HepG2 (cell line): ENCODE results near the gene AP4S1. TPM values are rescaled to one million over a fixed set of nuclear protein-coding genes. Genes with fewer than 3 reads are reported as not detected.

Source experiments
- ATAC-seq: fragments of 200-7000 bp; cut with Tn5 transposase; 3 replicates; pipeline ENCODE4 v1.9.1; 2020; ENCODE audit warnings: mild to moderate bottlenecking, moderate library complexity
- BruUV-seq: library from RNA; stranded (reverse); fragments of 400-500 nt; replicated peaks from 2 replicates; lab custom pipeline; 2021; lab: Mats Ljungman, UMichigan
- CTCF ChIA-PET: fragments of 300-600 bp; formaldehyde crosslinking; extraction: SDS; loops from one replicate; lab custom pipeline; 2021; ENCODE audit warnings: low total read pairs, inconsistent platforms, low intra/inter-chr PET ratio; lab: Yijun Ruan, JAX
- POLR2A ChIA-PET: fragments of 350-600 bp; sonication (Branson Sonifier 250); formaldehyde crosslinking; loops from one replicate; lab custom pipeline; 2020; ENCODE audit warnings: antibody characterized with exemption, inconsistent platforms; lab: Yijun Ruan, JAX
- DNase-seq: peaks from one replicate; pipeline ENCODE4 v3.0.0-alpha.2; 2015; ENCODE audit warnings: low spot score
- FAIRE-seq: peaks from 3 replicates; lab custom pipeline; 2011; peaks lifted over from hg19 to GRCh38; lab: Jason Lieb, UNC
- H2AFZ ChIP-seq: one replicate; pipeline ENCODE4 v1.6.1; 2011; ENCODE audit warnings: low read length, inconsistent platforms
- H3K27ac ChIP-seq: fragments of 300-600 bp; 3 replicates; pipeline ENCODE4 v1.8.0; 2011; ENCODE audit warnings: mixed run types, mild to moderate bottlenecking, mixed read lengths, low read length, inconsistent platforms; ENCODE audit not compliant: insufficient read depth; ENCODE audit errors: extremely low read length
- H3K27me3 ChIP-seq, 2 experiments: fragments of 200-600 bp in 1 of 2; 2 replicates in 1 of 2; 3 replicates in 1 of 2; pipeline versions ENCODE4 v1.6.0 to v1.8.0; 2011; ENCODE audit warnings: low read length in 2 of 2, mild to moderate bottlenecking in 2 of 2, moderate library complexity in 2 of 2, inconsistent platforms in 1 of 2; ENCODE audit not compliant: insufficient read depth in 2 of 2, control insufficient read depth in 1 of 2
- H3K36me3 ChIP-seq, 2 experiments: fragments of 200-600 bp in 1 of 2; replicated peaks in 1 of 2; 2 replicates in 1 of 2; 3 replicates in 1 of 2; pipeline versions ENCODE4 v1.5.1 to v1.8.0; 2011; ENCODE audit warnings: low read length in 2 of 2, inconsistent platforms in 1 of 2; ENCODE audit not compliant: insufficient read depth in 2 of 2, control insufficient read depth in 1 of 2
- H3K4me1 ChIP-seq: 2 replicates; pipeline ENCODE4 v1.5.1; 2012; ENCODE audit warnings: low read length, inconsistent platforms; ENCODE audit not compliant: insufficient read depth
- H3K4me2 ChIP-seq: 2 replicates; pipeline ENCODE4 v1.6.0; 2011; ENCODE audit warnings: low read depth, low read length, inconsistent platforms
- H3K4me3 ChIP-seq, 3 experiments: fragments of 200-600 bp in 1 of 3; sonication (generic), shearing (Covaris generic) in 1 of 3; replicated peaks in 1 of 3; 2 replicates each; pipeline ENCODE4 v1.5.1; 2011 to 2016; ENCODE audit warnings: low read length in 3 of 3, inconsistent platforms in 2 of 3, low read depth in 2 of 3, mild to moderate bottlenecking in 2 of 3, control low read depth in 1 of 3, mixed read lengths in 1 of 3; ENCODE audit not compliant: insufficient read depth in 1 of 3
- H3K79me2 ChIP-seq: one replicate; pipeline ENCODE4 v1.6.1; 2011; ENCODE audit warnings: low read length, inconsistent platforms; ENCODE audit not compliant: insufficient read depth
- H3K9ac ChIP-seq: 2 replicates; pipeline ENCODE4 v1.6.0; 2011; ENCODE audit warnings: mild to moderate bottlenecking, low read depth, low read length, inconsistent platforms; ENCODE audit not compliant: insufficient read depth
- H3K9me3 ChIP-seq: 2 replicates; pipeline ENCODE4 v1.5.1; 2012; ENCODE audit warnings: mild to moderate bottlenecking, low read length
- H4K20me1 ChIP-seq: 2 replicates; pipeline ENCODE4 v1.6.0; 2011; ENCODE audit warnings: inconsistent platforms, mild to moderate bottlenecking, low read length, moderate library complexity; ENCODE audit not compliant: insufficient read depth
- EED ChIP-seq: sonication (generic); formaldehyde crosslinking; IDR thresholded peaks from 2 replicates; pipeline ENCODE4 v1.5.0; 2020; ENCODE audit warnings: mild to moderate bottlenecking, missing genetic modification reagents
- FOXO1 ChIP-seq: sonication (generic); formaldehyde crosslinking; IDR thresholded peaks from 2 replicates; pipeline ENCODE4 v1.4.0; 2020; ENCODE audit warnings: missing genetic modification reagents
- ISX ChIP-seq: sonication (generic); formaldehyde crosslinking; conservative IDR thresholded peaks from 2 replicates; pipeline ENCODE4 v1.5.0; 2020; ENCODE audit warnings: missing genetic modification reagents
- KDM5A ChIP-seq: fragments of 200-600 bp; sonication (generic); IDR thresholded peaks from 2 replicates; pipeline ENCODE4 v1.7.0; 2018; ENCODE audit warnings: antibody characterized with exemption, mild to moderate bottlenecking, low read length, borderline replicate concordance
- MYC ChIP-seq: sonication (generic); formaldehyde crosslinking; IDR thresholded peaks from 2 replicates; pipeline ENCODE4 v1.9.0; 2021; ENCODE audit warnings: missing genetic modification reagents, borderline replicate concordance
- NFKB2 ChIP-seq: sonication (generic); formaldehyde crosslinking; IDR thresholded peaks from 2 replicates; pipeline ENCODE4 v1.4.0; 2020; ENCODE audit warnings: missing genetic modification reagents, borderline replicate concordance
- POLR2A ChIP-seq, 2 experiments: IDR thresholded peaks; 2 replicates each; pipeline ENCODE4 v1.6.1; 2011; ENCODE audit warnings: low read depth in 2 of 2, low read length in 2 of 2, mild to moderate bottlenecking in 1 of 2, moderate library complexity in 1 of 2; ENCODE audit not compliant: insufficient read depth in 1 of 2
- RBAK ChIP-seq: sonication (generic); formaldehyde crosslinking; IDR thresholded peaks from 2 replicates; pipeline ENCODE4 v1.5.1; 2020; ENCODE audit warnings: mild to moderate bottlenecking, missing genetic modification reagents
- ZMYM3 ChIP-seq: sonication (generic); formaldehyde crosslinking; IDR thresholded peaks from 2 replicates; pipeline ENCODE4 v1.5.1; 2020; ENCODE audit warnings: mild to moderate bottlenecking, missing genetic modification reagents
- ZNF256 ChIP-seq: sonication (generic); formaldehyde crosslinking; conservative IDR thresholded peaks from 2 replicates; pipeline ENCODE4 v1.4.0; 2020; ENCODE audit warnings: missing genetic modification reagents
- ZNF362 ChIP-seq: sonication (generic); formaldehyde crosslinking; IDR thresholded peaks from 2 replicates; pipeline ENCODE4 v1.4.0; 2020; ENCODE audit warnings: missing genetic modification reagents, mild to moderate bottlenecking, borderline replicate concordance
- ZNF512B ChIP-seq: sonication (generic); formaldehyde crosslinking; IDR thresholded peaks from 2 replicates; pipeline ENCODE4 v1.5.1; 2020; ENCODE audit warnings: missing genetic modification reagents, mild to moderate bottlenecking, borderline replicate concordance
- ZNF598 ChIP-seq: sonication (generic); formaldehyde crosslinking; IDR thresholded peaks from 2 replicates; pipeline ENCODE4 v1.5.1; 2020; ENCODE audit warnings: mild to moderate bottlenecking, missing genetic modification reagents, borderline replicate concordance
- ZNF777 ChIP-seq: sonication (generic); formaldehyde crosslinking; IDR thresholded peaks from 2 replicates; pipeline ENCODE4 v1.4.0; 2020; ENCODE audit warnings: missing genetic modification reagents
- ZNF788 ChIP-seq: sonication (generic); formaldehyde crosslinking; IDR thresholded peaks from 2 replicates; pipeline ENCODE4 v1.5.0; 2020; ENCODE audit warnings: mild to moderate bottlenecking, missing genetic modification reagents, borderline replicate concordance
- WGBS: methylation state at CpG from one replicate; pipeline ENCODE4 v1.1.6; 2017; ENCODE audit warnings: low lambda C conversion rate; 5-methylcytosine and 5-hydroxymethylcytosine counted together
- in situ Hi-C: cut with HindIII; loops from 2 replicates; pipeline ENCODE4 v1.10.0; 2017; ENCODE audit warnings: low pct_unique_long_range_greater_than_20kb; ENCODE audit not compliant: extremely low pct_ligation_motif_present
- intact Hi-C: fragments of 100-400 bp; cut with micrococcal nuclease; formaldehyde crosslinking; loops from one replicate; pipeline ENCODE4 v1.10.0; 2022; ENCODE audit not compliant: unreplicated experiment
- polyA plus RNA-seq, 8 experiments: library from polyadenylated mRNA; depleted of rRNA in 3 of 8; stranded (reverse) in 7 of 8; unstranded in 1 of 8; fragments of >200 nt; fragmentation: Illumina TruSeq in 4 of 8; extraction: Trizol in 4 of 8; gene quantifications; 2 replicates each; pipeline versions ENCODE4 v1.2.1 to v1.2.3, GENCODE V29; 2011 to 2016; ENCODE audit warnings: low read depth in 4 of 8, missing spikeins in 1 of 8, mixed read lengths in 1 of 8; ENCODE audit not compliant: insufficient read depth in 1 of 8
- total RNA-seq, 5 experiments: library from RNA; depleted of rRNA; stranded (reverse); fragments of >200 nt; fragmentation: Illumina TruSeq; extraction: Trizol; gene quantifications; 2 replicates each; pipeline ENCODE4 v1.2.3, GENCODE V29; 2016; ENCODE audit warnings: low read depth in 1 of 5
- TF ChIP-seq, protein P1 (sequence below): sonication (generic); formaldehyde crosslinking; IDR thresholded peaks from 2 replicates; pipeline ENCODE4 v1.5.0; 2020; ENCODE audit warnings: mild to moderate bottlenecking, missing genetic modification reagents, borderline replicate concordance

AP4S1 gene
- total and polyA plus RNA-seq, 2 of the 13 experiments (the other 11 are each of a cell fraction or from before 2014, with no cell fraction given) = 3.9 to 21.1 TPM

DNA sequence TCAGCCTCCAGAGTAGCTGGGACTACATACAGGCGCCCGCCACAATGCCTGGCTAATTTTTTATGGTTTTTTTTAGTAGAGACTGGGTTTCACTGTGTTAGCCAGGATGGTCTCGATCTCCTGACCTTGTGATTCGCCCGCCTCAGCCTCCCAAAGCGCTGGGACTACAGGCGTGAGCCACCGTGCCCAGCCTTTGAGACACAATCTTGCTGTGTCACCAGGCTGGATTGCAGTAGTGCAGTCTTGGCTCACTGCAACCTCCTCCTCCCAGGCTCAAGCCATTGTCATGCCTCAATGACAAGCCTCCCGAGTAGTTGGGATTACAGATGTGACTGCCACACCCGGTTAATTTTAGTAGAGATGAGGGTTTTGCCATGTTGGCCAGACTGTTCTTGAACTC lies 22.1 kb downstream of the AP4S1 start (continued):
- TF ChIP-seq, protein P1, sequence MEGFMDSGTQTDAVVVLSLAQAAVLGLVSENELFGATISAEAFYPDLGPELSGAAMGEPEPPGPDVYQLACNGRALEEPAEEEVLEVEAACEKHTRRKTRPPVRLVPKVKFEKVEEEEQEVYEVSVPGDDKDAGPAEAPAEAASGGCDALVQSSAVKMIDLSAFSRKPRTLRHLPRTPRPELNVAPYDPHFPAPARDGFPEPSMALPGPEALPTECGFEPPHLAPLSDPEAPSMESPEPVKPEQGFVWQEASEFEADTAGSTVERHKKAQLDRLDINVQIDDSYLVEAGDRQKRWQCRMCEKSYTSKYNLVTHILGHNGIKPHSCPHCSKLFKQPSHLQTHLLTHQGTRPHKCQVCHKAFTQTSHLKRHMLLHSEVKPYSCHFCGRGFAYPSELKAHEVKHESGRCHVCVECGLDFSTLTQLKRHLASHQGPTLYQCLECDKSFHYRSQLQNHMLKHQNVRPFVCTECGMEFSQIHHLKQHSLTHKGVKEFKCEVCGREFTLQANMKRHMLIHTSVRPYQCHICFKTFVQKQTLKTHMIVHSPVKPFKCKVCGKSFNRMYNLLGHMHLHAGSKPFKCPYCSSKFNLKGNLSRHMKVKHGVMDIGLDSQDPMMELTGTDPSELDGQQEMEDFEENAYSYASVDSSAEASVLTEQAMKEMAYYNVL (CRISPR knock-in tag) = 0 out of 2 replicates have a peak, but pooled peaks have one; percentile 1
- no peak for TF ChIP-seq FOXO1 (CRISPR knock-in tag)

GRCh38 chr14:31051023-31051422 lies 25.6 kb downstream of the AP4S1 start:
- CTCF ChIA-PET = no interaction called here
- no peaks in the 10 kb centered on the region for H3K36me3 ChIP-seq
- TF ChIP-seq NFKB2 (CRISPR knock-in tag) = no peak
- TF ChIP-seq KDM5A = no peak
- TF ChIP-seq ZNF256 = 0 out of 2 replicates have a peak, but pooled peaks have one; percentile 55
- no peak for TF ChIP-seq POLR2A (IDR thresholded peaks at IDR 0.05; ENCODE audit: insufficient read depth in 1 of 2, low read depth in 2 of 2, low read length in 2 of 2)
- TF ChIP-seq MYC (CRISPR knock-in tag) = 0 out of 2 replicates have a peak, but pooled peaks have one; percentile 13
- TF ChIP-seq EED = 0 out of 2 replicates have a peak, but pooled peaks have one; percentile 37
- TF ChIP-seq ZNF512B (CRISPR knock-in tag) = 0 out of 2 replicates have a peak, but pooled peaks have one; percentile 47
- peak; percentile 61; the same call in 1 of the 2 replicates for TF ChIP-seq ZNF362 (CRISPR knock-in tag)
- TF ChIP-seq ISX (CRISPR knock-in tag) = no peak
- 0 out of 2 replicates have a peak, but pooled peaks have one; percentile 44 for TF ChIP-seq ZNF598 (CRISPR knock-in tag)
- TF ChIP-seq RBAK (CRISPR knock-in tag) = peak; percentile 67; the same call in 1 of the 2 replicates
- TF ChIP-seq ZNF777 (CRISPR knock-in tag) = 0 out of 2 replicates have a peak, but pooled peaks have one; percentile 26
- peak; percentile 63; the same call in 1 of the 2 replicates for TF ChIP-seq ZMYM3 (CRISPR knock-in tag)
- 0 out of 2 replicates have a peak, but pooled peaks have one; percentile 39 for TF ChIP-seq ZNF788 (CRISPR knock-in tag)
- ATAC-seq = peak; percentile 10; the same call in 2 of the 3 replicates
- H2AFZ ChIP-seq = no peak overlapping the region
- DNase-seq = no peak
- no peak overlapping the region for H3K27ac ChIP-seq
- WGBS = 75% methylated on average over 7 of the region's 7 CpGs
- no TSS peak for BruUV-seq
- intact Hi-C loops = no loop called here
- H3K4me1 ChIP-seq = peaks cover 28% of the 10 kb centered on the region
- H3K9me3 ChIP-seq = no peaks in the 10 kb centered on the region
- no peaks in the 10 kb centered on the region for H3K79me2 ChIP-seq
- no peak for FAIRE-seq
- H3K9ac ChIP-seq = no peak overlapping the region
- in situ Hi-C loops = no loop called here
- POLR2A ChIA-PET = no interaction called here
- no peak overlapping the region for H3K4me2 ChIP-seq
- H4K20me1 ChIP-seq = no peaks in the 10 kb centered on the region
- H3K4me3 ChIP-seq = no peak overlapping the region
- H3K27me3 ChIP-seq = no peaks in the 10 kb centered on the region
